Spleen (tissue), 11 donors: ENCODE measurements around the gene KPNA6. TPM values are rescaled to one million over a fixed set of nuclear protein-coding genes. Genes with fewer than 3 reads are reported as not detected.
A peak's percentile ranks its signal among the peaks of the same experiment; 100 is the strongest.

ENCODE experiments used
- DNase-seq: peaks from one replicate; pipeline ENCODE4 v3.0.0-alpha.2; 2020
- H3K27ac ChIP-seq, 8 donors: fragments of 200-600 bp; sonication (generic) in 7 of 8; 1 replicate in 4 of 8; 2 replicates in 4 of 8; pipeline versions ENCODE4 v1.5.0 to v1.8.0; 2016 to 2021; ENCODE audit warnings: inconsistent platforms in 4 of 8, mild to moderate bottlenecking in 4 of 8, moderate library complexity in 1 of 8
- H3K27me3 ChIP-seq, 7 donors: fragments of 200-600 bp; sonication (generic) in 6 of 7; replicated peaks in 1 of 7; 1 replicate in 4 of 7; 2 replicates in 3 of 7; pipeline versions ENCODE4 v1.5.0 to v1.8.0; 2016 to 2021; ENCODE audit warnings: inconsistent platforms in 3 of 7, mild to moderate bottlenecking in 1 of 7
- H3K36me3 ChIP-seq, 6 donors: fragments of 200-600 bp; sonication (generic) in 5 of 6; 1 replicate in 4 of 6; 2 replicates in 2 of 6; pipeline versions ENCODE4 v1.5.0 to v1.8.0; 2016 to 2021; ENCODE audit warnings: inconsistent platforms in 2 of 6
- H3K4me1 ChIP-seq, 6 donors: fragments of 200-600 bp; sonication (generic) in 5 of 6; 1 replicate in 3 of 6; 2 replicates in 3 of 6; pipeline versions ENCODE4 v1.5.0 to v1.8.0; 2016 to 2021; ENCODE audit warnings: inconsistent platforms in 3 of 6
- H3K4me3 ChIP-seq, 8 donors: fragments of 200-600 bp; sonication (generic) in 7 of 8; 1 replicate in 4 of 8; 2 replicates in 4 of 8; pipeline versions ENCODE4 v1.5.0 to v1.8.0; 2016 to 2021; ENCODE audit warnings: inconsistent platforms in 4 of 8, mild to moderate bottlenecking in 4 of 8, moderate library complexity in 2 of 8
- H3K9me3 ChIP-seq, 8 donors: fragments of 200-600 bp; sonication (generic) in 7 of 8; 1 replicate in 4 of 8; 2 replicates in 4 of 8; pipeline versions ENCODE4 v1.5.0 to v1.8.0; 2016 to 2021; ENCODE audit warnings: inconsistent platforms in 4 of 8
- POLR2A ChIP-seq, 3 donors: fragments of 450-650 bp; IDR thresholded peaks; one replicate each; pipeline ENCODE4 v1.5.1; 2017; ENCODE audit warnings: antibody characterized with exemption in 3 of 3, mild to moderate bottlenecking in 1 of 3
- POLR2AphosphoS5 ChIP-seq, 3 donors: sonication (generic); formaldehyde crosslinking; IDR thresholded peaks; one replicate each; pipeline ENCODE4 v1.5.1; 2017; ENCODE audit warnings: antibody characterized with exemption in 3 of 3
- WGBS, 5 donors: extraction: QIAGEN DNeasy Blood & Tissue Kit in 3 of 5; methylation state at CpG; one replicate each; pipeline versions ENCODE4 v1.1.5 to v1.1.7; 2013 to 2018; 5-methylcytosine and 5-hydroxymethylcytosine counted together
- intact Hi-C: fragments of 100-400 bp; cut with DNase I; formaldehyde crosslinking; loops from one replicate; pipeline ENCODE4 v1.15.0; 2023; ENCODE audit warnings: low total_unique reads
- polyA plus RNA-seq, 3 donors: library from polyadenylated mRNA; stranded (reverse); fragments of 200-250 nt; gene quantifications; one replicate each; pipeline ENCODE4 v1.2.1, GENCODE V29; 2013
- total RNA-seq, 7 donors: library from RNA; depleted of rRNA in 3 of 7; stranded (reverse); fragments of >200 nt in 3 of 7; fragmentation: NEBNext Ultra II Directional in 4 of 7; extraction: Animal tissue kit (Norgen Biotek cat#: 25700) in 4 of 7; gene quantifications; one replicate each; pipeline versions ENCODE4 v1.1.0 to v1.2.1, GENCODE V29; 2016 to 2021
- TF ChIP-seq, protein P1 (sequence below), 11 experiments: fragments of 200-600 bp in 7 of 11; fragments of 450-650 bp in 4 of 11; sonication (generic) in 4 of 11; IDR thresholded peaks in 8 of 11; conservative IDR thresholded peaks in 3 of 11; 1 replicate in 7 of 11; 2 replicates in 4 of 11; pipeline versions ENCODE4 v1.4.0 to v1.8.0; 2016 to 2021; ENCODE audit warnings: antibody characterized with exemption in 11 of 11, inconsistent platforms in 4 of 11, mild to moderate bottlenecking in 1 of 11
- donor health status: healthy with polysubstance abuse.
- donor health status: DM: no; HTN: no; CAD: no; lungs with moderate emphysema.
- donor health status: DM: no; HTN: no; CAD: no.
- donor health status: Bipolar disorder and iron deficiency.
- donor health status: healthy.
- donor health status: DM: no; HTN: no; CAD: no.
- donor health status: DM: yes; HTN: yes; CAD: no.

KPNA6 gene
- total and polyA plus RNA-seq, 10 donors, result 3.5 to 57.1 (median 38.2) TPM

DNA sequence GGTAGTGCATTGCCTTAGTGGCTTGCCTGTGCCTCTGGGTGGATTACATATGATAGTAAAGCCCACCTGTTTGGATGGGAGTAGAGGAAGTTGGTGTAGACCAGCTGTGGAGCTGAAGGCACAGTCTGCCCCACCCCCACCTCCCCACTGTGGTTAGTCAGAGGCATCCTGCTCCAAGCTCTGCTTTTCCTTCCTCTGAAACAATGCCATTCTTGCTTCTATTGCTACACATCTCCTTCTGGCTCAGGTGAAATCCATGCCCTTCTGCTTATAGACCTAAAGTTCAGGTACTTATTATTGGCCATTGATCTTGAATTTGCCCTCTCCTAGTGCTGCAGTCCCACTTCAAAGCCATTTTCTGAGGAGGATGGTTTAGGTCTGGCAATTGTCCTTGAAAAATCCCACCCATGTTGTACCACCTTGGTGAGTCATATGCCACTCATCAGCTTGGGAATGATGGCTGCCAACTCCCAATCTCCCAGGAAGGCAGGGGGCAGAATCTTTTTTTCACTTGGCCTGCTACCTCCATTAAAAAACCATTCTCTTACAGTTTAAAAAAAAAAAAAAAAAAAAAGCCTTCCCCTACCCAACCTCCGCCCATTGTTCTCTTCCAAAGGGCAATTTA, 64.9 kb downstream of the KPNA6 start:
- no peak for DNase-seq
- no peaks in the 10 kb centered on the region for H3K9me3 ChIP-seq
- peaks cover 0 to 7% (median 0%) of the 10 kb centered on the region in 6 donors for H3K4me1 ChIP-seq
- H3K27me3 ChIP-seq, result no peaks in the 10 kb centered on the region
- WGBS, 5 donors, result 95 to 100% (median 100%) methylated on average over 1 of the region's 1 CpG
- H3K36me3 ChIP-seq, result peaks cover 0 to 78% (median 52%) of the 10 kb centered on the region in 6 donors
- no peak overlapping the region for H3K4me3 ChIP-seq
- intact Hi-C loops, result no loop called here
- H3K27ac ChIP-seq, result no peak overlapping the region
- TF ChIP-seq, protein P1, sequence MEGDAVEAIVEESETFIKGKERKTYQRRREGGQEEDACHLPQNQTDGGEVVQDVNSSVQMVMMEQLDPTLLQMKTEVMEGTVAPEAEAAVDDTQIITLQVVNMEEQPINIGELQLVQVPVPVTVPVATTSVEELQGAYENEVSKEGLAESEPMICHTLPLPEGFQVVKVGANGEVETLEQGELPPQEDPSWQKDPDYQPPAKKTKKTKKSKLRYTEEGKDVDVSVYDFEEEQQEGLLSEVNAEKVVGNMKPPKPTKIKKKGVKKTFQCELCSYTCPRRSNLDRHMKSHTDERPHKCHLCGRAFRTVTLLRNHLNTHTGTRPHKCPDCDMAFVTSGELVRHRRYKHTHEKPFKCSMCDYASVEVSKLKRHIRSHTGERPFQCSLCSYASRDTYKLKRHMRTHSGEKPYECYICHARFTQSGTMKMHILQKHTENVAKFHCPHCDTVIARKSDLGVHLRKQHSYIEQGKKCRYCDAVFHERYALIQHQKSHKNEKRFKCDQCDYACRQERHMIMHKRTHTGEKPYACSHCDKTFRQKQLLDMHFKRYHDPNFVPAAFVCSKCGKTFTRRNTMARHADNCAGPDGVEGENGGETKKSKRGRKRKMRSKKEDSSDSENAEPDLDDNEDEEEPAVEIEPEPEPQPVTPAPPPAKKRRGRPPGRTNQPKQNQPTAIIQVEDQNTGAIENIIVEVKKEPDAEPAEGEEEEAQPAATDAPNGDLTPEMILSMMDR (IDR thresholded peaks at IDR 0.05 in 8 of 11, conservative IDR thresholded peaks at IDR 0.05 in 3 of 11), result no peak
- TF ChIP-seq POLR2AphosphoS5 (IDR thresholded peaks at IDR 0.05), result no peak
- TF ChIP-seq POLR2A (IDR thresholded peaks at IDR 0.05), result no peak

DNA sequence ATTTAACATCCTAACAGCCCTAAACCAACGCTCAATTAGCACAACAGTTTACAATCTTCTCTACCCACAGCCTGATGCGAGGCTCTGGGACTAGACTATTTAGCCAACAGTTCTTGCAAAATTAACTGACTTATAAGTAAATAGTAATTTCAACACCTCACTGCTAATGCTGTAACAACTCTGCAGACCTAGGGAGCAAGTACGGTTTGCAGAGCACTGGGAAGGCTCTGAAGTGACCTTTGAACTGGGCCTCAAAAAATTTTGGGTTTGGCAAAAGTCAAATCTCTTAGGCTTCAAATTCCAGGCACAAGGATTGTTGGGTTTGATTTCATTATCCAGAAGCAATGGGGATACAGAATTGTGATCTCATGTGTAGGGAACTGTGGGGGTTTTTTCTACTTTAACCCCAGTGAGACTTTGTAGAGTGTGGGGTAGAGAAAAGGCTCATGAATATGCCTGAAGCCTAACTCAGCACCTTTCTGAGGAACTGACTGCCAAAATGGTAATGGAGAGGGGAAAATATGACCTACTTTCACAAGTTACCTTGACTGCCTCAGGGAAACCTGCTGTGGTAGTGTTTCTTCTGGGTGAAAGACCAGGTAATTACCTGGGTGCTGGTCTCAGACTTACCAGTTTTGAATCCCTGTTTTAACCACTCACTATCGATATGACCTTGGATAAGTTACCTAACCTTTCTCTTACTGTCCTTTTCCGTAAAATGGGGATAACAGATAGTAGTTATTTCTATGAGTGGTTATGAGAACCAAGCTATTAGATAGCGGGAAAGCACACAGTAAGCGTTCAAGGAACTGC, 70.7 kb downstream of the KPNA6 start:
- no peaks in the 10 kb centered on the region for H3K27me3 ChIP-seq
- intact Hi-C loops, result no loop called here
- WGBS, 5 donors, result 69 to 90% (median 80%) methylated on average over 7 of the region's 7 CpGs
- peak overlapping the region; percentile 72 to 96 (median 94) for H3K27ac ChIP-seq
- no peak for DNase-seq
- H3K36me3 ChIP-seq, result peaks cover 0 to 46% (median 17%) of the 10 kb centered on the region in 6 donors
- TF ChIP-seq POLR2A (IDR thresholded peaks at IDR 0.05) (no peak), POLR2AphosphoS5 (IDR thresholded peaks at IDR 0.05) (no peak)
- TF ChIP-seq, protein P1 (IDR thresholded peaks at IDR 0.05 in 8 of 11, conservative IDR thresholded peaks at IDR 0.05 in 3 of 11), result no peak
- H3K9me3 ChIP-seq, result no peaks in the 10 kb centered on the region
- H3K4me3 ChIP-seq, result peak overlapping the region in 4 of 8 donors; percentile 67 to 86 (median 78)
- peaks cover 19 to 50% (median 42%) of the 10 kb centered on the region in 6 donors for H3K4me1 ChIP-seq

DNA sequence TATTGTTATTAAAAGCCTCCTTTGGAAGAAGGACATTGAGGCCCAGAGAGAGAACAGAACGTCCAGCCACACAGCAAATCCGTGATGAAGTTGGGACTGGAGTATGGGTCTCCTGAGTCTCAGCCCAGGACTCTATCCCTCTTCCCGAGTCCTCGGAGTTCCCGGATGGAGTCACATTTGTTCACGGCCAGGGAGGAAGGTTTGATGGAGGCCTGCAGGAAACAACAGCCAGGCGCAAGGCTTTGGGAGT, 71.3 kb downstream of the KPNA6 start:
- H3K36me3 ChIP-seq, result peaks cover 0 to 46% (median 18%) of the 10 kb centered on the region in 6 donors
- no peak for DNase-seq
- H3K27ac ChIP-seq, result peak overlapping the region; percentile 72 to 96 (median 94)
- H3K9me3 ChIP-seq, result no peaks in the 10 kb centered on the region
- no peaks in the 10 kb centered on the region for H3K27me3 ChIP-seq
- 16 to 26% (median 20%) methylated on average over 7 of the region's 7 CpGs for WGBS, 5 donors
- peak overlapping the region; percentile 50 to 88 (median 72) for H3K4me3 ChIP-seq
- TF ChIP-seq POLR2A (IDR thresholded peaks at IDR 0.05) (no peak), POLR2AphosphoS5 (IDR thresholded peaks at IDR 0.05) (no peak)
- TF ChIP-seq, protein P1 (IDR thresholded peaks at IDR 0.05 in 8 of 11, conservative IDR thresholded peaks at IDR 0.05 in 3 of 11), result no peak
- peaks cover 20 to 56% (median 48%) of the 10 kb centered on the region in 6 donors for H3K4me1 ChIP-seq
- intact Hi-C loops, result no loop called here
